ENCODE results near the gene PSMC6. TPM values are rescaled to one million over a fixed set of nuclear protein-coding genes. Genes with fewer than 3 reads are reported as not detected.
A peak's percentile ranks its signal among the peaks of the same experiment; 100 is the strongest.

PSMC6 gene
- total and polyA plus RNA-seq, 2 experiments from 2014 or later = 143 to 176 TPM

- TF ChIP-seq EZH2phosphoT487 (IDR thresholded peaks at IDR 0.05; ENCODE audit: unreplicated experiment) = no peak
- no peak for TF ChIP-seq ZNF462 (CRISPR knock-in tag; IDR thresholded peaks at IDR 0.05)
- TF ChIP-seq CREB1 (CRISPR knock-in tag; IDR thresholded peaks at IDR 0.05; ENCODE audit: low read depth) = no peak
- TF ChIP-seq EZH2 (IDR thresholded peaks at IDR 0.05; ENCODE audit: low read depth, unreplicated experiment) = no peak
- TF ChIP-seq POLR2AphosphoS5 (IDR thresholded peaks at IDR 0.05; ENCODE audit: low read depth) = no peak
- no peak for TF ChIP-seq NANOG (IDR thresholded peaks at IDR 0.05; ENCODE audit: borderline replicate concordance)
- TF ChIP-seq ZNF114 (CRISPR knock-in tag; IDR thresholded peaks at IDR 0.05) = no peak
- no peak for TF ChIP-seq JUNB (IDR thresholded peaks at IDR 0.05; ENCODE audit: unreplicated experiment)
- TF ChIP-seq ETS1 (IDR thresholded peaks at IDR 0.05) = no peak
- TF ChIP-seq CTCF (conservative IDR thresholded peaks at IDR 0.05; ENCODE audit: low read depth in 2 of 2) = no peak
- no peak for TF ChIP-seq STAT1 (IDR thresholded peaks at IDR 0.05; ENCODE audit: unreplicated experiment)
- TF ChIP-seq ZNF331 (CRISPR knock-in tag; IDR thresholded peaks at IDR 0.05; ENCODE audit: low read depth) = no peak
- Histone ChIP-seq H3K4me3 (peak overlapping the region; percentile 93), H3K27me3 (ENCODE audit: insufficient read depth) (peaks cover 12% of the 10 kb centered on the region; the same call in 1 of the 2 replicates), H3K9me2 (ENCODE audit: insufficient read depth) (0 out of 2 replicates have a peak, but pooled peaks cover 2% of the 10 kb centered on the region), H3K27ac (ENCODE audit: low read depth) (no peak overlapping the region), H3K79me2 (replicated peaks; ENCODE audit: insufficient read depth) (peaks cover 46% of the 10 kb centered on the region), H3K36me3 (ENCODE audit: insufficient read depth) (no peaks in the 10 kb centered on the region), H3F3A (replicated peaks; ENCODE audit: low read depth) (peaks cover 3% of the 10 kb centered on the region; the same call in 1 of the 2 replicates), H3K4me2 (peak overlapping the region; percentile 85), H3K4me1 (ENCODE audit: insufficient read depth) (peaks cover 20% of the 10 kb centered on the region), H2AFZ (peak overlapping the region; percentile 98), H4K20me1 (replicated peaks; ENCODE audit: insufficient read depth) (peaks cover 7% of the 10 kb centered on the region; the same call in 1 of the 2 replicates)
- peak; percentile 74 for ATAC-seq
- Mint-ChIP-seq H3K9me3 (no peaks in the 10 kb centered on the region), H3K27me3 (ENCODE audit: insufficient read depth, low read depth, poor library complexity) (peaks cover 7% of the 10 kb centered on the region), H3K27ac (peak overlapping the region; percentile 25; the same call in 1 of the 2 replicates), H3K4me1 (peaks cover 22% of the 10 kb centered on the region), H3K4me3 (peak overlapping the region; percentile 94), H3K36me3 (ENCODE audit: low read depth) (no peaks in the 10 kb centered on the region; the same call in 2 of the 3 replicates)
- DNase-seq (ENCODE audit: low spot score) = peak; percentile 56
These were observed 12.1 kb upstream of the PSMC6 start for GRCh38 chr14:52694761-52695480.
